Measurements from ENCODE around the gene SCGB1D2.
"Not testable (repeated sequence)": the region's sequence is repeated elsewhere in the genome, so short reads cannot be mapped to it uniquely, and the experiment has no call there.

The SCGB1D2 gene

DNA sequence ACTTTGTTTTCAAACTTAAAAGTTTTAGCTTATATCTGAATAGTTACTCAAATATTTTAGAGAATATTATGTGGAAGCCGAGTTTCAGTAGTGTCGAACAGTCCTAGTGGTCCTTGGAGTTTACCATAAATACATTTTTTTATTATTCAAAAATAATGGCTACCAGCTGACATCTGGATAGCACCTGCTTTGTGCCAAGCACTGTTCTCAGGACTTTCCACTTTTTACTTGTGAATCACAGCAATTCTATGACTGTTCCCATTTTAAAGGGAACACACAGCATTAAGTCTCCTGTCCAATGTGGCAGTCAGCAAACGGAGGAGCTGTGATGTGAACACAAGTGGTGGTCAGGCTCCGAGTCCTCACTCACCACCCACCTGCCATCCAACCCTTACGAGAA lies 37.6 kb upstream of the SCGB1D2 start:
- TF ChIP-seq, protein P1, sequence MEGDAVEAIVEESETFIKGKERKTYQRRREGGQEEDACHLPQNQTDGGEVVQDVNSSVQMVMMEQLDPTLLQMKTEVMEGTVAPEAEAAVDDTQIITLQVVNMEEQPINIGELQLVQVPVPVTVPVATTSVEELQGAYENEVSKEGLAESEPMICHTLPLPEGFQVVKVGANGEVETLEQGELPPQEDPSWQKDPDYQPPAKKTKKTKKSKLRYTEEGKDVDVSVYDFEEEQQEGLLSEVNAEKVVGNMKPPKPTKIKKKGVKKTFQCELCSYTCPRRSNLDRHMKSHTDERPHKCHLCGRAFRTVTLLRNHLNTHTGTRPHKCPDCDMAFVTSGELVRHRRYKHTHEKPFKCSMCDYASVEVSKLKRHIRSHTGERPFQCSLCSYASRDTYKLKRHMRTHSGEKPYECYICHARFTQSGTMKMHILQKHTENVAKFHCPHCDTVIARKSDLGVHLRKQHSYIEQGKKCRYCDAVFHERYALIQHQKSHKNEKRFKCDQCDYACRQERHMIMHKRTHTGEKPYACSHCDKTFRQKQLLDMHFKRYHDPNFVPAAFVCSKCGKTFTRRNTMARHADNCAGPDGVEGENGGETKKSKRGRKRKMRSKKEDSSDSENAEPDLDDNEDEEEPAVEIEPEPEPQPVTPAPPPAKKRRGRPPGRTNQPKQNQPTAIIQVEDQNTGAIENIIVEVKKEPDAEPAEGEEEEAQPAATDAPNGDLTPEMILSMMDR (IDR thresholded peaks at IDR 0.05; ENCODE audit: insufficient read depth, low read length, poor library complexity, severe bottlenecking): no peak
- peaks cover 4% of the 10 kb centered on the region for H3K27me3 ChIP-seq (replicated peaks; ENCODE audit: control insufficient read depth, insufficient read depth, low read length)

DNA sequence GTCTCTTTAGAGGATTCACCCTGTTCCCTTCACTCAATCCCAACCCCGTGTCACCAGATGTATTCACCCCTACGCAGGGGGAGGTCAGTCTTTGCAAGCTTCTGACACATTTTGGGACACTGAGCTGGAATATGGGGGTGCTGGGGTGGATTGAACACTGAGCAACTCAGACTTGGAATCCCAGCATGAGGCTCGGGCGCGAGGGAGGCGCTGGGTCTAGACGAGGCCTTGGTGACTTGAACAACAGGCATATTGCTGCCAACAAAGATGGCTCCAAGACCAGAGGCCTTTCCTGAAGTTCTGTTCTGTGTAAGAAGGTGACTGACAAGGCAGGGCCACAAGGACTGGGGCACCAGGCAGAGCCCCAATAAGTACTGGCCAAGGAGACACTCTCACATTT lies 36.6 kb upstream of the SCGB1D2 start:
- DNase-seq (ENCODE audit: extremely low read depth, insufficient read length): no peak
- Histone ChIP-seq H3K4me3 (replicated peaks; ENCODE audit: low read depth, low read length) (no peak overlapping the region), H3K36me3 (ENCODE audit: control insufficient read depth, insufficient read depth, low read length) (no peaks in the 10 kb centered on the region), H3K27me3 (replicated peaks; ENCODE audit: control insufficient read depth, insufficient read depth, low read length) (peaks cover 4% of the 10 kb centered on the region)
- TF ChIP-seq, protein P1 (IDR thresholded peaks at IDR 0.05; ENCODE audit: insufficient read depth, low read length, poor library complexity, severe bottlenecking): no peak

More for the DNA sequence above, 37.6 kb upstream of the SCGB1D2 start:
- Histone ChIP-seq H3K36me3 (ENCODE audit: control insufficient read depth, insufficient read depth, low read length) (no peaks in the 10 kb centered on the region), H3K4me3 (replicated peaks; ENCODE audit: low read depth, low read length) (no peak overlapping the region)
- DNase-seq (ENCODE audit: extremely low read depth, insufficient read length): no peak

DNA sequence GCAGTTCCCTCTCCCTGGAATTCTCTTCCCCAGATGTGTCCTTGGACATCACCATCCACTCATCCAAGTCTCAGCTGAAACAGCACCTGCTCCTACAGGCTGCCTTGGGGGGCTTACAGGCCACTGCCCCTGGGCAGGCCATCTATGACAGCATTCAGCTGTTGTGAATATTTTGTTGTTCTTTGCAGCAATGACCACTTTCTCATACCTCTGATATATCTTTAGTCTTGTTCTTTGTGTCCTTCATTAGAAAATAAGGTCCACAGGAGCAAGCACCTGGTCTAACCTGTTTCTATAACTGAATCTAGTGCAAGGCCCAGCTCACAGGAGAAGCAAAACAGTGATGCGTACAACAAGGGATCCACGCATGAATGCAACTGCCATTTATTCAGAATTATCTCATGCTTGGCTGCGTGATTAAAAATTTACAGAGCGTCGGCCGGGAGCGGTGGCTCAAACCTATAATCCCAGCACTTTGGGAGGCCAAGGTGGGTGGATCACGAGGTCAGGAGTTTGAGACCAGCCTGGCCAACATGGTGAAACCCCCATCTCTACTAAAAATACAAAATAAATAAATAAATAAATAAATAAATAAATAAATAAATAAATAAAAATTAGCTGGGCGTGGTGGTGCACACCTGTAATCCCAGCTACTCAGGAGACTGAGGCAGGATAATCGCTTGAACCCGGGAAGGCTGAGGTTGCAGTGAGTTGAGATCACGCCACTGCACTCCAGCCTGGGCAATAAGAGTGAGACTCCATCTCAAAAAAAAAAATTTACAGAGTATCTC lies 35.6 kb upstream of the SCGB1D2 start:
- DNase-seq (ENCODE audit: extremely low read depth, insufficient read length); H3K27me3 ChIP-seq (replicated peaks; ENCODE audit: control insufficient read depth, insufficient read depth, low read length); H3K36me3 ChIP-seq (ENCODE audit: control insufficient read depth, insufficient read depth, low read length); H3K4me3 ChIP-seq (replicated peaks; ENCODE audit: low read depth, low read length): not testable (repeated sequence)

DNA sequence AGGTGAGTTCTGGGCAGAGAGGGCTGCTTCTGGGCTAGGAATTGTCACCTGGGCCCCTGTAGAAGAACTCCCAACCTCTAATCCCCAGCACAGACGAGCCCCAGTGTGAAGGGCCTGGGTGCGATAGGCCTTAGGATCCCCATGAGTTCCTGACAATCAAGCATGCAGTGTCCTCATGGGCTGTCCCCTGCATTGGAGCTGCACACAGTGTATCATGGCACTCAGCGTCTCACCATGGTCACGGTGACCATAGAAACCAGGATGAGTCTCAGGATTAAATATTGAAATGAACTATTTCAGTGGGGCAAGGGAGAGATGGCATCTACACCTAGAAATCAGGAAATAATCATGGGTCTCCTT lies 33.3 kb upstream of the SCGB1D2 start:
- TF ChIP-seq, protein P1 (IDR thresholded peaks at IDR 0.05; ENCODE audit: insufficient read depth, low read length, poor library complexity, severe bottlenecking): no peak
- H3K27me3 ChIP-seq (replicated peaks; ENCODE audit: control insufficient read depth, insufficient read depth, low read length): peaks cover 2% of the 10 kb centered on the region; the same call in 1 of the 2 replicates
- no peak for DNase-seq (ENCODE audit: extremely low read depth, insufficient read length)

DNA sequence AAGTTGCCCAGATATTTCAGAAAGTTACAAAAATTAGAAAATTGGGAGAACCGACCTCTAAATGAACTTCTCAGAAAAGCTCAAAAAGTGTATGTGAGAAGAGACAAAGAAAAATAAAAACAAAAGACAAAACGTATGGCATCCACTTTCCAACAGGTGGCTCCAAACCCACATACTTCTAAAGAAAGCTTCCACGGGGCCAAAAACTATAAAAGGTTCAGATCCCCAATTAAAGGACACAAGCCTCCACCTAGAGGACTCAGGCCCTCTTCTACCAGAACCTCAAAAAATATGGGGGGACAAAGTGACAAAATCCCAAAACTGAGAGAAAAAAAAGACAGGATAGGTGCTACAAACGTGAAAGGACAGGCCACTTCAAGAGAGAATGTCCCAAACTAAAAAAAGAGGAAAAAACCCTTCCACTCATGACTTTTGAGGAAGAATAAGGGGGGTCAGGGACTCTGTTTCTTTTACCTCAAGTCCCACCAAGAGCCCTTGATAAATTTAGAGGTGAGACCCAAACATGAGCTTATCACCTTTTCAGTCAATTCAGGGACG lies 24.8 kb upstream of the SCGB1D2 start:
- Histone ChIP-seq H3K4me3 (replicated peaks; ENCODE audit: low read depth, low read length) (no peak overlapping the region), H3K27me3 (replicated peaks; ENCODE audit: control insufficient read depth, insufficient read depth, low read length) (no peaks in the 10 kb centered on the region), H3K36me3 (ENCODE audit: control insufficient read depth, insufficient read depth, low read length) (no peaks in the 10 kb centered on the region)
- DNase-seq (ENCODE audit: extremely low read depth, insufficient read length): no peak
- TF ChIP-seq, protein P1 (IDR thresholded peaks at IDR 0.05; ENCODE audit: insufficient read depth, low read length, poor library complexity, severe bottlenecking): peak; percentile 43

More for the DNA sequence above, 33.3 kb upstream of the SCGB1D2 start:
- Histone ChIP-seq H3K4me3 (replicated peaks; ENCODE audit: low read depth, low read length) (no peak overlapping the region), H3K36me3 (ENCODE audit: control insufficient read depth, insufficient read depth, low read length) (no peaks in the 10 kb centered on the region)

DNA sequence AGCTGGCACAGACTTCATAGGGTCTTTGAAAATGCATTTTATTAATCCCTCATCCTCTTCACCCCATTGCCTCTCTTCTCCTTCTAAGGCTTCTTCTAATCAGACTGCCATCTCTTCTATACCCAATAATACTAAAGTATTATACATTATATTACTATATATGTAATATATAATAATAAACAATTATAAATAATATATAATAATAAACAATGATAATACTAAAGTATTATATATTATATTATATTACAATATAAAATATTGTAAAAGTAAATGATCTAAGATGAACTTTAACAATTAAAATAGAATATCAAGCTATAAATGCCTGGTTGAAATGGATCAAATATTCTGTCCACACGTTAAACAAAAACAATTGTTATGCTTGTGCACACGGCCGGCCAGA lies 20.5 kb upstream of the SCGB1D2 start:
- Histone ChIP-seq H3K36me3 (ENCODE audit: control insufficient read depth, insufficient read depth, low read length) (no peaks in the 10 kb centered on the region), H3K4me3 (replicated peaks; ENCODE audit: low read depth, low read length) (no peak overlapping the region), H3K27me3 (replicated peaks; ENCODE audit: control insufficient read depth, insufficient read depth, low read length) (no peaks in the 10 kb centered on the region)
- no peak for DNase-seq (ENCODE audit: extremely low read depth, insufficient read length)
- TF ChIP-seq, protein P1 (IDR thresholded peaks at IDR 0.05; ENCODE audit: insufficient read depth, low read length, poor library complexity, severe bottlenecking): no peak
